Panc1 (cell line): ENCODE measurements around the gene NCK2.

ENCODE experiments used
- POLR2AphosphoS5 ChIP-seq: IDR thresholded peaks from 2 replicates; pipeline ENCODE4 v1.6.1; 2012; ENCODE audit warnings: mild to moderate bottlenecking, low read depth, low read length, moderate library complexity
- SIN3A ChIP-seq: IDR thresholded peaks from 2 replicates; pipeline ENCODE4 v1.6.1; 2012; ENCODE audit warnings: low read depth, mild to moderate bottlenecking, low read length, moderate library complexity, borderline replicate concordance; ENCODE audit not compliant: insufficient read depth
- TCF7L2 ChIP-seq: IDR thresholded peaks from 2 replicates; pipeline ENCODE4 v1.6.1; 2011; ENCODE audit warnings: mild to moderate bottlenecking, low read depth, low read length, inconsistent platforms
- TF ChIP-seq, protein P1 (sequence below): fragments of 450-650 bp; IDR thresholded peaks from 2 replicates; pipeline ENCODE4 v1.5.1; 2017; ENCODE audit warnings: mild to moderate bottlenecking
- TF ChIP-seq, protein P2 (sequence below), 2 experiments: IDR thresholded peaks; 2 replicates each; pipeline ENCODE4 v1.6.1; 2011 to 2012; ENCODE audit warnings: low read depth in 2 of 2, control low read depth in 1 of 2, low read length in 1 of 2, mild to moderate bottlenecking in 1 of 2, moderate library complexity in 1 of 2; ENCODE audit not compliant: insufficient read depth in 1 of 2

DNA sequence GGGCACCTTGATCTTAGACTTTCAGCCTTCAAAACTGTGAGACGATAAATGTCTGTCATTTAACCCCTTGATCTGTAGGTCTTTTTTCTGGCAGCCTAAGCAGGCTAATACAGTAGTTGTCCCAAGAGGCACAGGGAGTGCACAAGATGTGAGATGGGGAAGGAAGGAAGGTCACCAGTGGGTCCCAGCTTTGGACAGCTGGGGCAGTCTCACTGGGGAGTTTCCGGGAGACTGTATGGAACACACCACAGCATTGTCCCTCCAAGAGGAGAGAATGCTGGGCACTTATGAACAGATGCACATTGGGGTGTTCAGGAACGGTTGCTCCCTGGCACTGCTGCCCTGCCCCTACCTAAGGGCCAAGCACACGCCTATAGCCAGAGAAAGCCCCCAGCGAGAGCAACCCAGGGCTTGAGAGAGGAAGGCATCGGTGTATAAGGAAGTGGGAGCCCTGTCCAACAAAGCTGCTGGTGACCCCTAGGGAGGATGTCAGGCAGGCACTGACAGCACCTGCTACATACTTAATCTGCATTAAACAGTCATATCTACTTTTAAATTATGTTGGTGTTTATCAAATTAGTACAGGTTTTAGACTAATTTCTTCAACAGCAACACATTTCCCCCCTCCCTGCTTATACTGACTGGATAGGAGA is 11.6 kb upstream of the NCK2 start:
- TF ChIP-seq, protein P1, sequence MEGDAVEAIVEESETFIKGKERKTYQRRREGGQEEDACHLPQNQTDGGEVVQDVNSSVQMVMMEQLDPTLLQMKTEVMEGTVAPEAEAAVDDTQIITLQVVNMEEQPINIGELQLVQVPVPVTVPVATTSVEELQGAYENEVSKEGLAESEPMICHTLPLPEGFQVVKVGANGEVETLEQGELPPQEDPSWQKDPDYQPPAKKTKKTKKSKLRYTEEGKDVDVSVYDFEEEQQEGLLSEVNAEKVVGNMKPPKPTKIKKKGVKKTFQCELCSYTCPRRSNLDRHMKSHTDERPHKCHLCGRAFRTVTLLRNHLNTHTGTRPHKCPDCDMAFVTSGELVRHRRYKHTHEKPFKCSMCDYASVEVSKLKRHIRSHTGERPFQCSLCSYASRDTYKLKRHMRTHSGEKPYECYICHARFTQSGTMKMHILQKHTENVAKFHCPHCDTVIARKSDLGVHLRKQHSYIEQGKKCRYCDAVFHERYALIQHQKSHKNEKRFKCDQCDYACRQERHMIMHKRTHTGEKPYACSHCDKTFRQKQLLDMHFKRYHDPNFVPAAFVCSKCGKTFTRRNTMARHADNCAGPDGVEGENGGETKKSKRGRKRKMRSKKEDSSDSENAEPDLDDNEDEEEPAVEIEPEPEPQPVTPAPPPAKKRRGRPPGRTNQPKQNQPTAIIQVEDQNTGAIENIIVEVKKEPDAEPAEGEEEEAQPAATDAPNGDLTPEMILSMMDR, result no peak
- TF ChIP-seq TCF7L2 (no peak), POLR2AphosphoS5 (no peak), SIN3A (no peak)
- TF ChIP-seq, protein P2, sequence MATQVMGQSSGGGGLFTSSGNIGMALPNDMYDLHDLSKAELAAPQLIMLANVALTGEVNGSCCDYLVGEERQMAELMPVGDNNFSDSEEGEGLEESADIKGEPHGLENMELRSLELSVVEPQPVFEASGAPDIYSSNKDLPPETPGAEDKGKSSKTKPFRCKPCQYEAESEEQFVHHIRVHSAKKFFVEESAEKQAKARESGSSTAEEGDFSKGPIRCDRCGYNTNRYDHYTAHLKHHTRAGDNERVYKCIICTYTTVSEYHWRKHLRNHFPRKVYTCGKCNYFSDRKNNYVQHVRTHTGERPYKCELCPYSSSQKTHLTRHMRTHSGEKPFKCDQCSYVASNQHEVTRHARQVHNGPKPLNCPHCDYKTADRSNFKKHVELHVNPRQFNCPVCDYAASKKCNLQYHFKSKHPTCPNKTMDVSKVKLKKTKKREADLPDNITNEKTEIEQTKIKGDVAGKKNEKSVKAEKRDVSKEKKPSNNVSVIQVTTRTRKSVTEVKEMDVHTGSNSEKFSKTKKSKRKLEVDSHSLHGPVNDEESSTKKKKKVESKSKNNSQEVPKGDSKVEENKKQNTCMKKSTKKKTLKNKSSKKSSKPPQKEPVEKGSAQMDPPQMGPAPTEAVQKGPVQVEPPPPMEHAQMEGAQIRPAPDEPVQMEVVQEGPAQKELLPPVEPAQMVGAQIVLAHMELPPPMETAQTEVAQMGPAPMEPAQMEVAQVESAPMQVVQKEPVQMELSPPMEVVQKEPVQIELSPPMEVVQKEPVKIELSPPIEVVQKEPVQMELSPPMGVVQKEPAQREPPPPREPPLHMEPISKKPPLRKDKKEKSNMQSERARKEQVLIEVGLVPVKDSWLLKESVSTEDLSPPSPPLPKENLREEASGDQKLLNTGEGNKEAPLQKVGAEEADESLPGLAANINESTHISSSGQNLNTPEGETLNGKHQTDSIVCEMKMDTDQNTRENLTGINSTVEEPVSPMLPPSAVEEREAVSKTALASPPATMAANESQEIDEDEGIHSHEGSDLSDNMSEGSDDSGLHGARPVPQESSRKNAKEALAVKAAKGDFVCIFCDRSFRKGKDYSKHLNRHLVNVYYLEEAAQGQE (IDR thresholded peaks at IDR 0.05; ENCODE audit: insufficient read depth in 1 of 2, low read depth in 2 of 2, low read length in 1 of 2), result no peak
